ENCODE measurements around the gene PCNX1.
A peak's percentile ranks its signal among the peaks of the same experiment; 100 is the strongest.

The PCNX1 gene

GRCh38 chr14:70905301-70905700 is 2.0 kb upstream of the PCNX1 start:
- TF ChIP-seq CTCF (IDR thresholded peaks at IDR 0.05; ENCODE audit: low read depth, low read length) = no peak
- in situ Hi-C loops (cut with HindIII; ENCODE audit: low sequenced_read_pairs) = no loop called here
- H3K4me3 ChIP-seq (ENCODE audit: low read depth, low read length) = no peak overlapping the region
- DNase-seq (ENCODE audit: low read depth, low spot score) = no peak

- in situ Hi-C loops (cut with HindIII; ENCODE audit: low sequenced_read_pairs) = no loop called here
- DNase-seq (ENCODE audit: low read depth, low spot score) = no peak
- peak overlapping the region; percentile 89 for H3K4me3 ChIP-seq (ENCODE audit: low read depth, low read length)
- TF ChIP-seq CTCF (IDR thresholded peaks at IDR 0.05; ENCODE audit: low read depth, low read length) = no peak
Observed at GRCh38 chr14:70906793-70907175, 475 bp upstream of the PCNX1 start.

- in situ Hi-C loops (cut with HindIII; ENCODE audit: low sequenced_read_pairs) = no loop called here
- H3K4me3 ChIP-seq (ENCODE audit: low read depth, low read length) = peak overlapping the region; percentile 89
- no peak for TF ChIP-seq CTCF (IDR thresholded peaks at IDR 0.05; ENCODE audit: low read depth, low read length)
- DNase-seq (ENCODE audit: low read depth, low spot score) = peak; percentile 62
Observed at GRCh38 chr14:70907996-70908934, 1.0 kb downstream of the PCNX1 start.

GRCh38 chr14:70908935-70909641 is 1.8 kb downstream of the PCNX1 start:
- peak overlapping the region; percentile 89 for H3K4me3 ChIP-seq (ENCODE audit: low read depth, low read length)
- in situ Hi-C loops (cut with HindIII; ENCODE audit: low sequenced_read_pairs) = no loop called here
- no peak for TF ChIP-seq CTCF (IDR thresholded peaks at IDR 0.05; ENCODE audit: low read depth, low read length)
- no peak for DNase-seq (ENCODE audit: low read depth, low spot score)

- DNase-seq (ENCODE audit: low read depth, low spot score) = no peak
- peak overlapping the region; percentile 89 for H3K4me3 ChIP-seq (ENCODE audit: low read depth, low read length)
- in situ Hi-C loops (cut with HindIII; ENCODE audit: low sequenced_read_pairs) = no loop called here
- no peak for TF ChIP-seq CTCF (IDR thresholded peaks at IDR 0.05; ENCODE audit: low read depth, low read length)
Observed at GRCh38 chr14:70909733-70910614, 2.7 kb downstream of the PCNX1 start.

GRCh38 chr14:70915415-70915814 is 8.2 kb downstream of the PCNX1 start:
- no peak for TF ChIP-seq CTCF (IDR thresholded peaks at IDR 0.05; ENCODE audit: low read depth, low read length)
- in situ Hi-C loops (cut with HindIII; ENCODE audit: low sequenced_read_pairs) = no loop called here
- no peak overlapping the region for H3K4me3 ChIP-seq (ENCODE audit: low read depth, low read length)
- DNase-seq (ENCODE audit: low read depth, low spot score) = no peak
